Stimulated activated CD4-positive, alpha-beta T cell treated with anti-CD3 and anti-CD28 coated beads, Interleukin-15, amount 100 ng/mL, for 48 hours (primary cell): ENCODE measurements around the gene CLCNKB.
"Not testable (repeated sequence)": the region's sequence is repeated elsewhere in the genome, so short reads cannot be mapped to it uniquely, and the experiment has no call there.

Experiments
- DNase-seq, 2 donors: peaks; one replicate each; pipeline ENCODE4 v3.0.0-alpha.2; 2020; ENCODE audit warnings: low read depth in 2 of 2

The CLCNKB gene

GRCh38 chr1:16043521-16043920 lies at the start of gene CLCNKB:
Gene CLCNKB, plus strand, starts transcription at chr1:16043782. Its CDS starts 711 bp downstream, at chr1:16044493.
- no peak for DNase-seq

GRCh38 chr1:15994081-15994480 lies 49.5 kb upstream of the CLCNKB start:
- DNase-seq: no peak

GRCh38 chr1:15994590-15995351 lies 48.8 kb upstream of the CLCNKB start:
- DNase-seq: peak in 1 of 2 donors; percentile 43

GRCh38 chr1:15997076-15997585 lies 46.5 kb upstream of the CLCNKB start:
- DNase-seq: no peak

GRCh38 chr1:15997637-15998280 lies 45.8 kb upstream of the CLCNKB start:
- no peak for DNase-seq

- no peak for DNase-seq
These were observed 44.7 kb upstream of the CLCNKB start for GRCh38 chr1:15998929-15999328.

- DNase-seq: not testable (repeated sequence)
These were observed 42.3 kb upstream of the CLCNKB start for GRCh38 chr1:16001274-16001673.

- DNase-seq: no peak
These were observed 38.0 kb upstream of the CLCNKB start for GRCh38 chr1:16005597-16005996.

- no peak for DNase-seq
These were observed 37.6 kb upstream of the CLCNKB start for GRCh38 chr1:16006010-16006409.

GRCh38 chr1:16006552-16007485 lies 36.8 kb upstream of the CLCNKB start:
- DNase-seq: no peak

GRCh38 chr1:16007671-16008341 lies 35.8 kb upstream of the CLCNKB start:
- DNase-seq: no peak

GRCh38 chr1:16009030-16009460 lies 34.5 kb upstream of the CLCNKB start:
- peak; percentile 50 to 67 for DNase-seq

- DNase-seq: no peak
These were observed 33.9 kb upstream of the CLCNKB start for GRCh38 chr1:16009678-16010077.

- DNase-seq: no peak
These were observed 32.7 kb upstream of the CLCNKB start for GRCh38 chr1:16010837-16011236.

- DNase-seq: no peak
These were observed 31.5 kb upstream of the CLCNKB start for GRCh38 chr1:16011936-16012589.

GRCh38 chr1:16012590-16013219 lies 30.9 kb upstream of the CLCNKB start:
- peak in 1 of 2 donors; percentile 27 for DNase-seq

- peak; percentile 17 to 30 for DNase-seq
These were observed 30.2 kb upstream of the CLCNKB start for GRCh38 chr1:16013220-16013907.

GRCh38 chr1:16013908-16014258 lies 29.7 kb upstream of the CLCNKB start:
- DNase-seq: no peak

- no peak for DNase-seq
These were observed 28.8 kb upstream of the CLCNKB start for GRCh38 chr1:16014509-16015482.
